Spinal cord (tissue), 10 donors: ENCODE measurements around the gene HMCN2. TPM values are rescaled to one million over a fixed set of nuclear protein-coding genes. Genes with fewer than 3 reads are reported as not detected.

Experiments used
- DNase-seq, 6 donors: peaks; one replicate each; pipeline versions ENCODE4 v3.0.0 to v3.0.0-alpha.2; 2013 to 2015; ENCODE audit warnings: low spot score in 6 of 6, low read depth in 4 of 6
- H3K27ac ChIP-seq: one replicate; pipeline ENCODE4 v1.5.1; 2013; ENCODE audit warnings: low read depth, low read length, control low read depth
- H3K27me3 ChIP-seq: one replicate; pipeline ENCODE4 v1.6.1; 2013; ENCODE audit warnings: low read length; ENCODE audit not compliant: control insufficient read depth, insufficient read depth
- H3K36me3 ChIP-seq: one replicate; pipeline ENCODE4 v1.6.1; 2013; ENCODE audit warnings: low read length; ENCODE audit not compliant: control insufficient read depth, insufficient read depth
- H3K4me1 ChIP-seq: one replicate; pipeline ENCODE4 v1.6.1; 2013; ENCODE audit warnings: low read length; ENCODE audit not compliant: control insufficient read depth, insufficient read depth
- H3K4me3 ChIP-seq: one replicate; pipeline ENCODE4 v1.5.1; 2013; ENCODE audit warnings: low read depth, low read length, control low read depth
- H3K9me3 ChIP-seq: one replicate; pipeline ENCODE4 v1.6.1; 2013; ENCODE audit warnings: low read length; ENCODE audit not compliant: control insufficient read depth, insufficient read depth
- WGBS: methylation state at CpG from one replicate; pipeline ENCODE4 v1.1.5; 2013; ENCODE audit warnings: missing lambda C conversion rate; ENCODE audit not compliant: insufficient coverage; 5-methylcytosine and 5-hydroxymethylcytosine counted together
- polyA plus RNA-seq, 2 donors: library from polyadenylated mRNA; unstranded; fragments of 120-200 nt; gene quantifications; one replicate each; pipeline ENCODE4 v1.2.1, GENCODE V29; 2013; ENCODE audit not compliant: insufficient read length in 2 of 2
- total RNA-seq, 2 donors: library from RNA; depleted of rRNA in 1 of 2; stranded (reverse); fragments of 120-200 nt in 1 of 2; fragments of >200 nt in 1 of 2; gene quantifications; one replicate each; pipeline versions ENCODE4 v1.2.3 to v1.2.4, GENCODE V29; 2013 to 2014
- donor health status: healthy.

HMCN2 gene
- total and polyA plus RNA-seq, 4 donors = 0.88 to 5.9 (median 3.5) TPM

DNA sequence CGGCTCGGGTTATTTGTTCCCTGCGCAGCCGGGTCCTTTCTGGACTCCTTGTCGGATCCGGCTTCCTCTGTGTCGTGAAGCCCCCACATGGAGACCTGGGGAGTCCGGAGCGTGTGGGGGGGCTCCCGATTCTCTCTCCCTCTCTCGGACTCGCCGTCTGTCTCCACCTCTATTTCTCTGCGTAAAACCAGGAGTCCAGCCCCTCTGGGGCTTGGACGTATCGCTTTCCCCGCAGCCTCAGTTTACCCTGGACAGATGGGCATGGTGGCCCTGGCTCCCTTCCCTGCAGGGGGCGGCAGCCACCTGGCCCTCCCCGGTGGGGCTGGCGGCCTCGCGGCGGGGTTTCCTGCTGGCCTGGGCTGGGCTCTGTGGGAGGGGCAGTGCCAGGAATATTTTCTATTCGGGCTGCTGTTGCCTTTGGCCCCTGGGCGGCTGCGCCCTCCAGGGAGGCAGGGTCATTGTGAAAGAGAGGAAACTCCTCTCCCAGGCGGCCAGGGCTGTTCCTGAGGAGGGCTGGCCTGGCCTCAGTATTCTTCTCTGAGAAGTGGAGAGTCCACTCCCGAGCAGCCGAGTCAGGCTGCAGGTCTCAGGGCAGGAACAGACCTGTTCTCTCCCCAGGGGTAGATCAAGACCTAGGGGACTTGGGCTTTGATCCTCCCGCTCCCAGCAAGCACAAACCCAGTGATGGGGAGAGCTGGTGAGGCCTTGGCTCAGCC is 179.9 kb downstream of the HMCN2 start:
- WGBS = 10% methylated on average over 30 of the region's 30 CpGs
- H3K4me3 ChIP-seq = peak overlapping the region; percentile 51

DNA sequence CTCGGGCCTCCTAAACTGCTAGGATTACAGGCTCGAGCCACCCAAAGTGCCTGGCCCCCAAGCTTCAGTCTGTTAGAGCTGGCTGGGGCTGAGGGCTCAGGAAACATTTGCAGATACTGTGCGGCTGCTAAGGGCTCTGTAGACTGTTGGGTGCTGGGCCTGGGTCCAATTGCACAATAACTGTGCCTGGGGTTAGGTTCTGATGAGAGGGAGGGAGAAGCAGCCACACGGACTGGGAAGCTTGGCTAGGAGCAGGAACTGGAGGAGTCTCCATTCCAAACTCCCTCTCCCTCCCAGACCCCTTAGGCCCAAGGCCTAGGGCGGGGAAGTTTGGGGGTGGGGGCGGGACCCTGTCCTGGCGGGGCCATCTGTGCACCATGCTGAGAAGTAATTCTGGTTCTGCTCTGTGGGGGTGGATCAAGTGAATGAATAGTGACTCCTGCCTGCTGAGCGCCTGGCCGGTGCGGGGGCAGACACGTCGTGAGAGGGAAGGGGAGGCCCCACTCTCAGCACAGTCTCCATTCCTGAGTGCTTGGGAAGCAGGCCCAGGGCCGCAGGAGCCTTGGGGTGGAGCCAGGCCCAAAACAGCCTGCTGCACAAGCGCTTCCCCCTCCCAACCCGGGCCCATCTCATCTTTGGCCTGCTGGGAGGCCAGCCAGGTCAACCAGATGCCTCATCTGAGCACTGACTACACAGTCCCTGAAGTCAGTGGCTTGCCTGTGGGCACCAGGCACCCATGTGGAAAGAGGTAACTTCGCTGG is 180.7 kb downstream of the HMCN2 start:
- H3K4me1 ChIP-seq = peaks cover 56% of the 10 kb centered on the region
- peak in 2 of 6 donors; percentile 23 to 84 for DNase-seq
- 35% methylated on average over 14 of the region's 16 CpGs for WGBS
- H3K27me3 ChIP-seq = peaks cover 30% of the 10 kb centered on the region
- no peaks in the 10 kb centered on the region for H3K9me3 ChIP-seq
- H3K4me3 ChIP-seq = no peak overlapping the region
- peak overlapping the region; percentile 50 for H3K27ac ChIP-seq
- no peaks in the 10 kb centered on the region for H3K36me3 ChIP-seq

More for the DNA sequence above, 179.9 kb downstream of the HMCN2 start:
- DNase-seq = peak in 1 of 6 donors; percentile 52
- Histone ChIP-seq H3K27me3 (peaks cover 28% of the 10 kb centered on the region), H3K9me3 (peaks cover 3% of the 10 kb centered on the region), H3K4me1 (peaks cover 48% of the 10 kb centered on the region), H3K27ac (peak overlapping the region; percentile 50), H3K36me3 (no peaks in the 10 kb centered on the region)

DNA sequence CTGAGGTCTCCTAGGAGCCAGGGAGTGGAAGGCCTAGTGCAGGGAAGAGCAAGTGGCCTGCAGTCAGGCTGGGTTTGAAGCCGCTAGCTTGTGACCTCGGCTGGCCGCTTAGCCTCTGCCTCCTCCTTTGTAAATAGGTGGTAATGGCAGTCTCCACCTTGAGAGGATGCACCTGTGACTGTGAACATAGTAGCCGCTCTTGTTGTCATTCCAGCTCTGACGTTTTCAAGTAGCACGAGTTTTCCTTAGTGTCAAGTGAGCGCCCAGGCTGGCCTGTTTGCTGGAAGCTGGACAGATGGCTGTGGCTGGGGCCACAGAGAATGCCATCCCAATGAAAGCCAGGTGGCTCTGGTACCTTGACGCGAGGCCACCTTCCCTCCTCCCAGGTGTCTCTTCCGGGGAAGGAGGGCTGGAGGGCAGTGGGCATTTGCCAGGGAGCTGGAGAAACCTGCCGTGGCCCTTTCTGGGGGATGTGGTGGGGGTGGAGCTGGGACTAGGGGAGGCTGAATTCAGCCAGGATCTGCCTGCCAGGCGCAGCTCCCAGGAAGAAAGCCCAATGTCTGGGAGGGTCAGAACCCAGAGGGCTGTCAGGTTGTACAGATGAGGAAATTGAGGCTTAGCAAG is 181.7 kb downstream of the HMCN2 start:
- no peak for DNase-seq
- 82% methylated on average over 9 of the region's 12 CpGs for WGBS
- peaks cover 67% of the 10 kb centered on the region for H3K4me1 ChIP-seq
- H3K9me3 ChIP-seq = no peaks in the 10 kb centered on the region
- no peak overlapping the region for H3K4me3 ChIP-seq
- H3K27me3 ChIP-seq = peaks cover 30% of the 10 kb centered on the region
- no peak overlapping the region for H3K27ac ChIP-seq
- no peaks in the 10 kb centered on the region for H3K36me3 ChIP-seq

DNA sequence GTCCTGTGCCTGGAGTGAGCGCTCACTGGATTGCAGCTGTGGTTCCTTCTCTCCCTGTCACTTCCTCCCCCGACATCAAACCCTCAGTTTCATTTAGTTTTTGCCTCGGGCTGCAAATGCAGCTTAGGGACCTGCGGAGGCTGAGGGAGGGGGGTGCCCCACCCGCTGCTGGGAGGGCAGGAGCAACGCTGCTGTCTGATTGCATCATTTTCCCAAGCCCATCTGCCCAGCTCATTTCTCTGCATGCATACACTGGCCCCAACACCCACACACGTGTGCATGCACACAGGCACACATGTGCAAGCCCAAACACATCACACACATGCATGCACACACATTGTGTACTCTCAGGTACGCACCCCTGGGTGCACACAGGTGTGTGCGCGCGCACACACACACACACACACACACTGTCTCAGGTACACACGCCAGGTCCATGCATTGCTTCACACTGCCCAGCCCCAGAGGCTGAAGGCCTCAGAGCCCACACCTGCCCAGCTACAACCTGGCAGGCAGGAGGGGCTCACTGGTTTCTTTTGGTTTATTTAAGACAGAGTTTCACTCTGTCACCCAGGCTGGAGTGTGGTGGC is 182.6 kb downstream of the HMCN2 start:
- Histone ChIP-seq H3K4me3 (no peak overlapping the region), H3K27ac (no peak overlapping the region), H3K36me3 (no peaks in the 10 kb centered on the region), H3K4me1 (peaks cover 70% of the 10 kb centered on the region), H3K27me3 (peaks cover 28% of the 10 kb centered on the region), H3K9me3 (no peaks in the 10 kb centered on the region)
- WGBS = 51% methylated on average over 12 of the region's 12 CpGs
- DNase-seq = no peak

DNA sequence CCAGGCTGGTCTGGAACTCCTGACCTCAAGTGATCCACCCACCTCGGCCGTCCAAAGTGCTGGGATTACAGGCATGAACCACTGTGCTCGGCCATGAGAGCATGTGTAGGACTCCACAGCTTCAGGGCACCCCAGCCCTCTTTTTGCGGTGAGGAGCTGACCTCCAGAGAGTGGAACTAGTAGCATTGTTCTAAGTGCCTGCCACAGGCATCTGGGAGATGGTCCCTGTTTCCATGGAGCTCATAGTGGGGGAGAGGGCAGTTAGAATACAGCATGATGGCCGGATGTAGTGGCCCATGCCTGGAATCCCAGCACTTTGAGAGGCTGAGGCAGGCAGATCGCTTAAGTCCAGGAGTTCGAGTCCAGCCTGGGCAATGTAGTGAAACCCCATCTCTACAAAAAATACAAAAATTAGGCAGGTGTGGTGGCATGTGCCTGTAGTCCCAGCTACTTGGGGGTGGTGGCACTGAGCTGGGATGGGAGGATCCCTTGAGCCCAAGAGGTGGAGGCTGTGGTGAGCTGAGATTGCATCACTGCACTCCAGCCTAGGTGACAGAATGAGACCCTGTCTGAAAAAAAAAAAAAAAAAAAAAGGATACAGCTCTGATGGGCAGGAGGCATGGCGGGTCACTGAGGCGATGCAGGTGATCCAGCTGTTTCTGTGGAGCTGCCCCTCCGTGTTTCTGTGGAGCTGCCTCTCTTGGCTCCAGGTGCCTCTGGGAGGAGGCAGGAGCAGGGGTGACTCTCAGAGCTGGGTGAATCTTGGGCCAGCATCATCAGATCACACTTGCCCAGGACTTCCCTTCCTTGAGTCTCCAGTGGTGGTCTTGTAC is 183.4 kb downstream of the HMCN2 start:
- no peak for DNase-seq
- H3K27ac ChIP-seq = no peak overlapping the region
- no peak overlapping the region for H3K4me3 ChIP-seq
- peaks cover 78% of the 10 kb centered on the region for H3K4me1 ChIP-seq
- no peaks in the 10 kb centered on the region for H3K9me3 ChIP-seq
- H3K36me3 ChIP-seq = no peaks in the 10 kb centered on the region
- WGBS = 76% methylated on average over 8 of the region's 10 CpGs
- H3K27me3 ChIP-seq = peaks cover 19% of the 10 kb centered on the region

DNA sequence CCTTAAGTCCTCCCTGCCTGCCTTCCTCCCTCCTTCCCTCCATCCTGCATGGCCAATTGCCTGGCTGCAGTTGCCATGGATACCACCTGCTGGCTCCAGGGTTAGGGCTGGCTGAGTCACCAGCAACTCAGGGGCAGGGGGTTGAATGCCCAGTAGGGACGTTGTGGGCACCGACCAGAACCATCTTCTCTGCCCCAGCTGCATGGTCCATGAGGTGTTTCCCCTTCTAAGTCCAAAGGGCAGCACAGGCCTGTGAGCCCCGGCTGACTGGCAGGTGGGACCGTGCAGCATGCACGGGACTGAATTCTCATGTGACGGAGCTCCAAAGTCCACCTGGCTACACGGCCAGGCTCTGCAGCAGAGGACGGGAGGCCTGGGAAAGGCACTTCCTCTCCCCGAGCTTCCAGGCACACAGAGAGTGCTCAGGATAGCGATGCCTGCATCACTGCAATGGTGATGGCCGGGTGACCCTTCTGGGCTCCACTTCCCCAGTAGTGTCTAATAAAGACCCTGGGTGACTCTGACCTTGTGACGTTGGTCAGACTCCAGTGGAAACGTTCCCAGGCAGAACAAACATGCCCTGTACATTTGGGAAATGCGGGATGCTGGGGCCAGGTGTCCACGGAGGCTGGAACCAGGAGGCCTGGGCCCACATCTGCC is 184.9 kb downstream of the HMCN2 start:
- DNase-seq = peak in 1 of 6 donors; percentile 69
- WGBS = 65% methylated on average over 15 of the region's 15 CpGs
- no peak overlapping the region for H3K4me3 ChIP-seq
- peaks cover 8% of the 10 kb centered on the region for H3K27me3 ChIP-seq
- H3K36me3 ChIP-seq = no peaks in the 10 kb centered on the region
- peaks cover 67% of the 10 kb centered on the region for H3K4me1 ChIP-seq
- H3K27ac ChIP-seq = no peak overlapping the region
- H3K9me3 ChIP-seq = no peaks in the 10 kb centered on the region

DNA sequence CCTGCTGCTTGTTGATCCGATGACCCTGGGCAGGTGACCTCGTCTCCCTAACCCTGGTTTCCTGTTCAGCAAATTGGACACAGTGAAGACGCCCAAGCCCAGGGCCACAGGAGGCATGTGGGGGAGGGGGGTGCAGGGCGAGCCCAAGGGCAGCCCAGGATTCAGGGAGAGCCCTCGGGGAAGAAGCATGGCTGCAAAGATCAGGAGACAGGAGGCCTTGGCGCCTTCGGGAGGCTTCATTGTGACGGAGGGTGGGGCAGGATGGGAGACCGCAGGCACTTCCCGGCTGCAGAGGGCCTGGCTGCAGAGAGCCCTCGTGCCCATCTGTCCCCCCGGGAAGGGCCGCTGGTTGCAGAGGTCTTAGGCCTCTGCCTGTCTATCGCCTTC is 185.4 kb downstream of the HMCN2 start:
- H3K36me3 ChIP-seq = no peaks in the 10 kb centered on the region
- no peak overlapping the region for H3K4me3 ChIP-seq
- H3K27ac ChIP-seq = peak overlapping the region; percentile 54
- H3K4me1 ChIP-seq = peaks cover 61% of the 10 kb centered on the region
- WGBS = 73% methylated on average over 14 of the region's 14 CpGs
- peaks cover 5% of the 10 kb centered on the region for H3K27me3 ChIP-seq
- H3K9me3 ChIP-seq = no peaks in the 10 kb centered on the region
- DNase-seq = no peak

DNA sequence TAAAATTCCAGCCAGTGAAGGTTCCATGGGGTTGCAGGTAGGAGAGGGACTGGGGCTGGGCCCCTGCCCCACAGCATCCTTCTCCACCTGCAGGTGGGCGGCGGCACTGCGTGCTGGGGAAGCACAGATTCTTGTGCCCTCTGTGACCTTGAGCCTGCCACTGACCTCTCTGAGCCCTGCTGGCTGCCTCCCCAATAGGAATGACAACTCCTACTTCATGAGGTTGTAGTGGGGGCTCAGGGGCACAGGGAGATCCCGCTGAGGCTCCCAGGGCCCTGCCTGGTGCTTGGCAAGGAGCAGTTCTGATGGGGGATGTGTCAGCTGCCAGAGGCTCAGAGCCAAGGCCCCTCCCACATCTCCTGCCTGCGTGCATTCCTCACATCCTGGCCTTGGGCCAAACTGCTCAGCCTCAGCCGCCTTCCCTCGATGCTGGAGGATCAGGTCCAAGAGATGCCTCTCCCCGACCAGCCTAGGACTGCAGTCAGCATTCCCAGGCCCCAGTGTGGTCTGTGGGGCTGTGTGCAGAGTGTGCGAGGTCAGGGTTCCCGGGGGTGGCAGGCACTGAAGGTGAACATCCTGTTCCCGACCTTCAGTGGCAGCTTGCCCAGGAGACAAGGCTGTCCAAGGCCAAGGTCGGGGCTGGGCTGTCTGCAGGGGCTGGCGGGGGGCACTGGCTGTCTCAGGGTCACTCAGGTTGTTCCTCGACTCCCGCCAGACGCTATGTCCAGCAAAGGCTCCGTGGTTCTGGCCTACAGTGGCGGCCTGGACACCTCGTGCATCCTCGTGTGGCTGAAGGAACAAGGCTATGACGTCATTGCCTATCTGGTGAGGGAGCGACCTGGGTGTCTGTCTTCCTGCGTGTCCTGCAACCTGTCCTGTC is 186.2 kb downstream of the HMCN2 start:
- no peak overlapping the region for H3K4me3 ChIP-seq
- peaks cover 5% of the 10 kb centered on the region for H3K27me3 ChIP-seq
- no peaks in the 10 kb centered on the region for H3K9me3 ChIP-seq
- 51% methylated on average over 21 of the region's 23 CpGs for whole genome bisulfite sequencing
- H3K27ac ChIP-seq = peak overlapping the region; percentile 54
- no peaks in the 10 kb centered on the region for H3K36me3 ChIP-seq
- H3K4me1 ChIP-seq = peaks cover 54% of the 10 kb centered on the region
- peak in 3 of 6 donors; percentile 57 to 94 (median 94) for DNase-seq
